Left lung (tissue), 10 donors: Measurements from ENCODE around the gene BATF. TPM values are rescaled to one million over a fixed set of nuclear protein-coding genes. Genes with fewer than 3 reads are reported as not detected.

ENCODE experiments used
- ATAC-seq: fragments of 200-7000 bp; cut with Tn5 transposase; one replicate; pipeline ENCODE4 v1.9.1; 2020; ENCODE audit warnings: moderate library complexity
- DNase-seq, 4 donors: peaks; one replicate each; pipeline ENCODE4 v3.0.0-alpha.2; 2013 to 2020
- H3K27ac ChIP-seq, 2 donors: fragments of 200-600 bp; sonication (generic) in 1 of 2; one replicate each; pipeline versions ENCODE4 v1.5.0 to v1.8.0; 2020 to 2021
- H3K27me3 ChIP-seq, 2 donors: fragments of 200-600 bp; sonication (generic) in 1 of 2; one replicate each; pipeline versions ENCODE4 v1.5.0 to v1.8.0; 2020 to 2021
- H3K36me3 ChIP-seq, 2 donors: fragments of 200-600 bp; sonication (generic) in 1 of 2; one replicate each; pipeline versions ENCODE4 v1.5.0 to v1.8.0; 2020 to 2021
- H3K4me1 ChIP-seq, 2 donors: fragments of 200-600 bp; one replicate each; pipeline ENCODE4 v1.8.0; 2021
- H3K4me3 ChIP-seq, 2 donors: fragments of 200-600 bp; sonication (generic) in 1 of 2; one replicate each; pipeline versions ENCODE4 v1.5.0 to v1.8.0; 2020 to 2021; ENCODE audit warnings: mild to moderate bottlenecking in 1 of 2
- H3K9me3 ChIP-seq, 2 donors: fragments of 200-600 bp; sonication (generic) in 1 of 2; one replicate each; pipeline versions ENCODE4 v1.5.0 to v1.8.0; 2020 to 2021
- intact Hi-C, 2 donors: fragments of 100-400 bp; cut with DNase I; formaldehyde crosslinking; loops; one replicate each; pipeline versions ENCODE4 v1.11.2 to v1.14.2; 2022
- polyA plus RNA-seq, 6 donors: library from polyadenylated mRNA; unstranded; fragments of 120-200 nt; gene quantifications; one replicate each; pipeline ENCODE4 v1.2.1, GENCODE V29; 2013; ENCODE audit not compliant: insufficient read length in 6 of 6
- total RNA-seq, 2 donors: library from RNA; stranded (reverse); fragmentation: NEBNext Ultra II Directional; extraction: Animal tissue kit (Norgen Biotek cat#: 25700); gene quantifications; one replicate each; pipeline ENCODE4 v1.2.1, GENCODE V29; 2021
- TF ChIP-seq, protein P1 (sequence below), 2 donors: fragments of 200-600 bp; sonication (generic) in 1 of 2; IDR thresholded peaks; one replicate each; pipeline versions ENCODE4 v1.5.0 to v1.8.0; 2021; ENCODE audit warnings: antibody characterized with exemption in 2 of 2
- donor health status: DM: no; HTN: yes; CAD: no.
- donor health status: DM: no; HTN: no; CAD: no.

The BATF gene
- total and polyA plus RNA-seq, 8 donors: 0.46 to 19.6 (median 1.2) TPM

- ATAC-seq: no peak
- intact Hi-C loops: no loop called here
- peak overlapping the region in 1 of 2 donors; percentile 60 for H3K4me3 ChIP-seq
- H3K4me1 ChIP-seq: peaks cover 0 to 46% of the 10 kb centered on the region in 2 donors
- DNase-seq: no peak
- H3K27ac ChIP-seq: peak overlapping the region; percentile 13 to 88
- TF ChIP-seq, protein P1, sequence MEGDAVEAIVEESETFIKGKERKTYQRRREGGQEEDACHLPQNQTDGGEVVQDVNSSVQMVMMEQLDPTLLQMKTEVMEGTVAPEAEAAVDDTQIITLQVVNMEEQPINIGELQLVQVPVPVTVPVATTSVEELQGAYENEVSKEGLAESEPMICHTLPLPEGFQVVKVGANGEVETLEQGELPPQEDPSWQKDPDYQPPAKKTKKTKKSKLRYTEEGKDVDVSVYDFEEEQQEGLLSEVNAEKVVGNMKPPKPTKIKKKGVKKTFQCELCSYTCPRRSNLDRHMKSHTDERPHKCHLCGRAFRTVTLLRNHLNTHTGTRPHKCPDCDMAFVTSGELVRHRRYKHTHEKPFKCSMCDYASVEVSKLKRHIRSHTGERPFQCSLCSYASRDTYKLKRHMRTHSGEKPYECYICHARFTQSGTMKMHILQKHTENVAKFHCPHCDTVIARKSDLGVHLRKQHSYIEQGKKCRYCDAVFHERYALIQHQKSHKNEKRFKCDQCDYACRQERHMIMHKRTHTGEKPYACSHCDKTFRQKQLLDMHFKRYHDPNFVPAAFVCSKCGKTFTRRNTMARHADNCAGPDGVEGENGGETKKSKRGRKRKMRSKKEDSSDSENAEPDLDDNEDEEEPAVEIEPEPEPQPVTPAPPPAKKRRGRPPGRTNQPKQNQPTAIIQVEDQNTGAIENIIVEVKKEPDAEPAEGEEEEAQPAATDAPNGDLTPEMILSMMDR (IDR thresholded peaks at IDR 0.05): no peak
- H3K27me3 ChIP-seq: no peaks in the 10 kb centered on the region
- H3K36me3 ChIP-seq: peaks cover 0 to 22% of the 10 kb centered on the region in 2 donors
- H3K9me3 ChIP-seq: no peaks in the 10 kb centered on the region
These were observed 1.5 kb downstream of the BATF start for GRCh38 chr14:75523771-75524171.

- Histone ChIP-seq H3K36me3 (peaks cover 0 to 26% of the 10 kb centered on the region in 2 donors), H3K4me3 (peak overlapping the region in 1 of 2 donors; percentile 6), H3K4me1 (peaks cover 0 to 46% of the 10 kb centered on the region in 2 donors), H3K27ac (no peak overlapping the region), H3K27me3 (no peaks in the 10 kb centered on the region), H3K9me3 (no peaks in the 10 kb centered on the region)
- intact Hi-C loops: no loop called here
- ATAC-seq (no peak), DNase-seq (no peak)
- TF ChIP-seq, protein P1 (IDR thresholded peaks at IDR 0.05): no peak
These were observed 3.7 kb downstream of the BATF start for GRCh38 chr14:75525969-75526368.

DNA sequence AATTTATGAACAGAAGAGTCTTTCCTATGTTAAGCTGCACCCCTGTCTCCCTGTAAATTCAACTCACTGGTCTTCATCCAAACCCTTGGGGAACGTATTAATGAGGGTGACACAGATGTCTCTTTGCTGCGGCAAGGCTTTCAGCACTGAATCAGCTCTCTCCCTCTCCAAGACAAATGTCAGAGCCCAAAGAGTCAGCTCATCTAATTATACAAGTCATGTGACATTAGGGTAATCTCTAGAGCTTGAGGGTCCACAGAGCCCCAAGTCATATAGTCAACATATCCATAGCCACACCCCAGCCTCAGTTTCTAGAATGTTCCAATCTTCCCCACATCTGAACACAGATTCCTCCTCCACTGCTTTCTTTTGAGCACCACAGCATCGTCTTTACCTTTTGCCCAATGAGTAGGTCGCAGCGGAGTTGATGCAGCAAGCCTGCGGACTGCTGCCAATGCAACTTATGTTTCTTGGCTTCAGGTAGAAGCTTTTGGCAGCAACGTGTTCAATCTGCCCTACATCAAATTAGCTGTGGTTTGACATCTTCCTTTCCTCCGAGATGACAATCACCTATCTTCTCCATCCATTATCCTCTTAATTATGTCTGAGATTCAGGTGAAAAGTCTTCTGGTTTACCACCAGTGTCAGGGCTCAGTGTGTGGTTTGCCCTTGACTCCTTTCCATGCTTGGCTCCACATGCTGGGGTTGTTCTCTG lies 5.3 kb downstream of the BATF start:
- peaks cover 0 to 38% of the 10 kb centered on the region in 2 donors for H3K4me1 ChIP-seq
- no peak for ATAC-seq
- no peaks in the 10 kb centered on the region for H3K9me3 ChIP-seq
- no peak overlapping the region for H3K27ac ChIP-seq
- intact Hi-C loops: no loop called here
- peaks cover 0 to 30% of the 10 kb centered on the region in 2 donors for H3K36me3 ChIP-seq
- H3K27me3 ChIP-seq: no peaks in the 10 kb centered on the region
- H3K4me3 ChIP-seq: no peak overlapping the region
- TF ChIP-seq, protein P1 (IDR thresholded peaks at IDR 0.05): no peak
- no peak for DNase-seq

GRCh38 chr14:75531256-75531655 lies 9.0 kb downstream of the BATF start:
- TF ChIP-seq, protein P1 (IDR thresholded peaks at IDR 0.05): no peak
- Histone ChIP-seq H3K27ac (no peak overlapping the region), H3K4me1 (peaks cover 0 to 31% of the 10 kb centered on the region in 2 donors), H3K27me3 (no peaks in the 10 kb centered on the region), H3K36me3 (peaks cover 0 to 17% of the 10 kb centered on the region in 2 donors), H3K4me3 (no peak overlapping the region), H3K9me3 (no peaks in the 10 kb centered on the region)
- ATAC-seq (no peak), DNase-seq (no peak)
- intact Hi-C loops: no loop called here

DNA sequence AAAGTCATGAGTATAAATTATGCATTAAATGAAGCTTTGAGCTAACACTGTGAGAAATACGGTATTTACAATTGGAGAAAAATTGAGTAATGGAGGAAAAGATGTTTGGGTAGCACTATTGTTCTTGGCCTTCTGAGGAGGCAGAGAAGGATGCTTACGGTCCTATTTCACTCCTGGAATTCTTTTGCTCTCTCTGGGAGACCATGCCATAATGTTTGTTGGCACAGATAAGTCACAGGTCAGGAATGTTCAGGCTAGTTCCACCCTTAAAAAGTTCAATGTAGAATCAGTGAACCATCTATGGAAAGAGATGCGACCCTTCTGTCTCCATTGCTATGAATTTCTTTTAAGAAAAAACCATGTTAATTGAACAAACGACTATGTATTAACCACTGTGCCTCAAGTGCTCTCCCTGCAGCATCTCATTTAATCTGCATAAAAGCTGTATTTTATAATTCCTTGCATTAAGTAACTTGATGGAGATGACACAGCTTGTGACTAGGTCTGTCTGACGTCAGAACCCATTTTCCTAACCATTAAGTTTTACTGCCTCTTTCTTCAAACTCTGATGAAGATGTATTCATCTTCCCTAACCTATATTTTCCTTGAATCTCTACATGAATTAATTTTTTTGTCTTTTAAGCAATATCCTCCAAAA lies 9.5 kb downstream of the BATF start:
- TF ChIP-seq, protein P1 (IDR thresholded peaks at IDR 0.05): no peak

More for the DNA sequence above, 9.5 kb downstream of the BATF start:
- no peaks in the 10 kb centered on the region for H3K9me3 ChIP-seq
- no peak overlapping the region for H3K4me3 ChIP-seq
- peaks cover 0 to 17% of the 10 kb centered on the region in 2 donors for H3K36me3 ChIP-seq
- ATAC-seq: no peak
- H3K27ac ChIP-seq: no peak overlapping the region
- peaks cover 0 to 35% of the 10 kb centered on the region in 2 donors for H3K4me1 ChIP-seq
- intact Hi-C loops: no loop called here
- no peaks in the 10 kb centered on the region for H3K27me3 ChIP-seq
- DNase-seq: no peak
